IPS-11a (cell line): Measurements from ENCODE around the gene PPP3CA.
"Not testable (repeated sequence)": the region's sequence is repeated elsewhere in the genome, so short reads cannot be mapped to it uniquely, and the experiment has no call there.

Experiments
- H3K4me3 ChIP-seq: one replicate; pipeline ENCODE4 v1.5.1; 2013; ENCODE audit warnings: low read depth, low read length, control low read depth

The PPP3CA gene

GRCh38 chr4:101183221-101183620 is 164.1 kb downstream of the PPP3CA start:
- H3K4me3 ChIP-seq, result no peak overlapping the region

DNA sequence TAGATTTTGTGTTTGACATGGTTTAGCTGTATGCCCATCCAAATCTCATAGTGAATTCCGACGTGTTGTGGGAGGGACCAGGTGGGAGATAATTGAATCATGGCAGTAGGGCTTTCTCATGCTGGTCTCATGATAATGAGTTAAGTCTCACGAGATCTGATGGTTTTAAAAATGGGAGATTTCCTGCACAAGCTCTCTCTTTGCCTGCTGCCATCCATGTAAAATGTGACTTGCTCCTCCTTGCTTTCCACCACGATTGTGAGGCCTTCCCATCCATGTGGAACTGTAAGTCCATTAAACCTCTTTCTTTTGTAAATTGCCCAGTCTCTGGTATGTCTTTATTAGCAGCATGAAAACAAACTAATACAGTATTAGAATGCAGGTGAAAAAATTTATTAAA is 164.6 kb downstream of the PPP3CA start:
- H3K4me3 ChIP-seq, result not testable (repeated sequence)

GRCh38 chr4:101178731-101179130 is 168.6 kb downstream of the PPP3CA start:
- H3K4me3 ChIP-seq, result no peak overlapping the region

- no peak overlapping the region for H3K4me3 ChIP-seq
These were observed 170.2 kb downstream of the PPP3CA start for GRCh38 chr4:101177154-101177553.

GRCh38 chr4:101175896-101176676 is 171.2 kb downstream of the PPP3CA start:
- no peak overlapping the region for H3K4me3 ChIP-seq

DNA sequence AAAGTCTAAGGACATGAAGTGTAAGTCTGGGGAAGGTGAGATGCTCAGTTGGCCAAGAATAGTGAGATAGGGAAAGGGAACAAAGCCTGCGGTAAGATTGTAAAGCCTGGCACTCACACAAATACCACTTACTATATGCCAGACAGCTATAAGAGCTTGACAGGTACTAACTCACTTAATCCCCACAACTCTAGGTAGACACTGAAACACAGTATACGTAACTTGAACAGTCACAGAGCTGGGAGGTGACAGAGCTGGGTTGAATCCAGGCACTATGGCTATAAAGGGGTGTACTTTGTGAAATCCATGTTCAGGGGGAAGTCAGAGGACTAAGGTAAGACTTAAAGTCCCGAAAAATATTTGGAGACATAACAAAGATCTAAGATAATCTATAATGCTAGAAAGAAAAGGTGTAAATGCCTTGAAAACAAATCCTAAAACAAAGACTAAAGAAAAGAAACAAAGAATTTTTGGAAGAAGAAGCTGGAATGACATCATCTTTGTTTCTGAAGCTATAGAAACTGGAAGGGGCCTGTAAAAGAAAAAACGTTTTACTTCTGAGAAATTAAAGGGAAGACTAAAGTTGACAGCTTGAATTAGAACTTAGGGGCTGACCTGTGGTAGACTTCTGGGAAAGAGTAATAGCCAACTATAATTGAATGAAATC is 172.5 kb downstream of the PPP3CA start:
- H3K4me3 ChIP-seq, result no peak overlapping the region

- no peak overlapping the region for H3K4me3 ChIP-seq
These were observed 175.0 kb downstream of the PPP3CA start for GRCh38 chr4:101172369-101172768.

DNA sequence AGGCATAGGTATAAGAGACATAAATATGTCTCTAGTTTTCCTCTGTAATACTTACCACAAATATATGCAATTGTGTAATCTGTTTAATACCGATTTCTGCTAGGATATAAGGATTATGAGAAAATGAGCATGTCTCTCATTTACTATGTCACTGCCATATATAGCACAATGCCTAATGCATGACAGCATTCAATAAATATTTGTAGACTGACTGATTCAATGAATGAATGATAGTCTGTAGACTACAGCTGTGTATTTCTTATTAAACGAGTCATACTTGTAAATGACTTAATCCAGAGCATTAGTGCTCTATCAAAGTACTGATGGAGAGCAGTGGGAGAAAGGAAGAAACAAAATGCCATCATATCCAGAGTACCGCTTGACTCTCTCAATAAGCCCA is 175.6 kb downstream of the PPP3CA start:
- no peak overlapping the region for H3K4me3 ChIP-seq

DNA sequence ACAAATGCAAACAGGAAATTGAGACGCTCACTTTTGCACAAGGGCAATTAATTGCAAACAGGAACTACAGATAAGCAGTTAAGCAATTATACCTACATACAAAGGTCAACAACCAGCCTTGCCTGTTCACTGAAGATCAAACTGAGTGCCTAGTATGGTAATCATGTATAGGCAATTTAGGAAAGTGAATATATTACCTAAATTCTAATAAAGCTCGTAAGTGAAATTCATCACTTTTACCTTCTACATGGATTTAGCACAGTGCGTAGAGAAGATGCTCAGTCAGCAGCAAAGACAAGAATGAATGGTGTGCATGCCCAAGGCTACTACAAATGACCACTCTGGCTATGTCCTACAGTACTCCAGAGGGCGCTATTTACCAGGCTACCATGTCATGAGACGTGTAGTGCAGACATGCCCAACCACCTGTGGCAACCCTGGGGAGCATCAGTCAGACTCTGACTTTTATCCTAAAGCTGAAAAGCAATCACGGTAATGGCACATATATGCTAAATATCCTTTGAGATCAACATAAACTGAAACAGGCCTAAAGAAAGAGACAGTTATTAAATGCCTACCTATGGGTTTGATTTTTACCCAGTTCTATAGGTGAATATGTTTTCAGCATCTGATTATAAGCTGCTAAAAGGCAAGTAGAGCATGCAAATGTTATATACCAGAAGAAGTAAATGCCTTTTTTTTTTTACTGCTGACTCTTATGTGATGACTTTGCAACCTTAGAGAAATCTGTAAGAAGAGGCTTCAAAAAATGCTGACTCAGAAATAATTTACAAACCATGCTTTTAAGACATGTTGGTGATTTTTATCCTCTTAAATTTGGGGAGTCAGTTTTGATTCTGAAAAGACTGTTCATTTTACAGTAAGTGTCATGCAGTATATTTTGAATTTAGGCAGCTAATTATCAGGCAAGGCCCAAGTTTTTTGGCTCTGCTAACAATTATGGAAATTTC is 178.0 kb downstream of the PPP3CA start:
- no peak overlapping the region for H3K4me3 ChIP-seq

GRCh38 chr4:101163936-101164335 is 183.4 kb downstream of the PPP3CA start:
- H3K4me3 ChIP-seq, result no peak overlapping the region

DNA sequence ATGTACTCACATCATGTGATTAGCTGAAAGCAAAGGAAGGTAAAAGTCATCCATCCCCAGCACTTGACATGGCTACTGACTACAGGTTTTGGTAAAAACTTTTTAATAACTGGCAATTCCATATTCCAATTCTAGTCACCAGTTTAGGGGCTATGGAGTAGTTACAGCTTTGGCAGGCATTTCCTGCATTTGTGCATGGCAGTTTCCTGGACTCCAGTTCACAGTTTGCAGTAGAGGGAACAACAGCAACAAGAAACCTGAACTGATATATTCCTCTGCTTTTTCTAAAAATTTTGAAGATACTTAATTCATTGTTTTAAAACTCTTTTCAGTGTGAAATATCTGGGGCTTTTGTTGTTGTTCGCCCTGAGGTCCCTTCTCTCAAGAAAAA is 184.3 kb downstream of the PPP3CA start:
- no peak overlapping the region for H3K4me3 ChIP-seq

DNA sequence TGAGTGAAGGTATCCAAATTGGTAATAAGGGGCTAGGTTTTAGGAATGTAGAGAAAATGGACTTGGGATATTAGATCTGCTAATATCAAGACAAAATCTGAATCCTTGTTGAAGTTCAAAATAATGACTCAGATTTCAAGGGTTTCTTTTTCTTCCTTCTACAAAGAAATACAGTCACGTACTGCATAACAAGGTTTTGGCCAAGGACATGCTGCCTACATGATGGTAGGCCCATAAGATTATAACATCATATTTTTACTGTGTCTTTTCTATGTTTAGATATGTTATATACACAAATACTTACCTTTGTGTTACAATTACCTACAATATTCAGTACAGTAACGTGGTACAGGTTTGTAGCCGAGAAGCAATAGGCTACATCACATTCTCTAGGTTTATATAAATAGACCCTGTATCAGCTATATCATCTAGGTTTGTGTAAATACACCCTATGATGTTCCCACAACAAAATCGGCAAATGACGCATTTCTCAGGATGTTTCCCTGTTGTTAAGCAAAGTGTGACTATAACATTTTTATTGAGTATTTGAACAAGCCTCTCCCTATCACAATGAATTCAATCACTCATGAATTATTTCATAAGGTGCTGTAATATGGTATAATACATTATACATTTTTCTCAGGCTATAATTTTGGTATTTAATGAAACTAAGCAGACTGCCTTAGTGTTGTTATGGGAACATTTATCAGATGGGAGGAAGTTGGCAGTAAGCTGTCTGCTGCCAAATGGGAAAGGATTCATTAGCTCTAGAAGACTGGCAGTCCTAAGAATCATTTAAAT is 186.3 kb downstream of the PPP3CA start:
- no peak overlapping the region for H3K4me3 ChIP-seq

DNA sequence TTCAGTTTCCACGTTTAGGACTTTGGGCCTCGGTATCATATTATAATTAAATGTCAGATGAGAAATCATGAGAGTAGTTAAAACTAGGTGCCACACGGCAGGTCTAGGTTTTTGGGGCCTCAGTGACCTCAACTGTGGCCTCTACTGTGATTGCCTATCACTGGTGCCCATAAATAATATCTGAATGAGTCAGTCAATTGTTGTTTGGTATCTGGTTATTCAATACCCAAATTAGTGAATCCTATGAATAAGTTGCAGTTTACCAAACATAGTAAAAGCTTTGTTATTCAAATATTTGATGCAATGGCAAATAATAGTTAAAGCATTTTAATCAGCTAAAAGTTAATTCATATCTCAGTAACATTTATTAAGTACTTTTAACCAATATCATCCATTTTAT is 188.8 kb downstream of the PPP3CA start:
- H3K4me3 ChIP-seq, result no peak overlapping the region

- H3K4me3 ChIP-seq, result no peak overlapping the region
These were observed 189.2 kb downstream of the PPP3CA start for GRCh38 chr4:101158134-101158482.

GRCh38 chr4:101157415-101158133 is 189.8 kb downstream of the PPP3CA start:
- no peak overlapping the region for H3K4me3 ChIP-seq

- no peak overlapping the region for H3K4me3 ChIP-seq
These were observed 190.6 kb downstream of the PPP3CA start for GRCh38 chr4:101156619-101157310.

DNA sequence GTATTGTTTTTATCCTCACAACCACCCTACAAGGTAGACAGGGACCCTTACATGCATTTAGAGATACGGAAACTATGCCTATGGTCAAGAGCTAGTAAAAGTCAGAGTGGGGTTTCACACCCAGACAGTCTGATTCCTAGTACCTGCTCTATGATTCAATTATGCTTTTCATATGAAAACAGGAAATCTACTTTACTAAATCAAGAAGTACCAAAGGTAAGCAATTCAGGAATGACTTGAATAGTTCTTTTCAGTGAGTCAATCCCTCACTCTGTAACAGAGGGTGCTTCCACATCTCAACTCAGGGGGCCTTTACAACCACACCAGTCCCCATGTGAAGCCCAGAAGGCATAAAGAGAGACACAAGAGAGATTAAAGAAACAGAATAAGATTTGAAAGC is 191.4 kb downstream of the PPP3CA start:
- no peak overlapping the region for H3K4me3 ChIP-seq

DNA sequence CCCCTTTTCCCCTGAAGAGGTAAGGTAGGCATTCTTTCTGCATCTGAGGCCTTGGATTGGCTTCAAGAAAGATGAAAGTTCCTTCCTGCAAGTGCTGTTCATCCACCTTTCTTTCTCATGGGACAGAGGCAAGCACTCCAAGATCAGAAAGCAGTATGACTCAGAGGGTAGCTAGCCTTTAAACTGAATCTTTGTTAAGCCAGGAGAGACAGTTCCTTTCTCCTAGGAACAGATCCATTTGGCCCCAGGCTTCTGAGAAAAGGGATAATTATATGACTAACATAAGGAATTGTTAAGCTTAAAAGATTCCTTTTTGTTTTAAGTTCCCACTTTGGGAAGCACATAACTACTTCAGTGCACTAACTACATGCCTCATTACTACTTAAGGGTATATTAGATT is 192.0 kb downstream of the PPP3CA start:
- no peak overlapping the region for H3K4me3 ChIP-seq

GRCh38 chr4:101153653-101154052 is 193.7 kb downstream of the PPP3CA start:
- no peak overlapping the region for H3K4me3 ChIP-seq
